HepG2 (cell line): ENCODE measurements around the gene NOTCH4. TPM values are rescaled to one million over a fixed set of nuclear protein-coding genes. Genes with fewer than 3 reads are reported as not detected.

Experiments
- ATAC-seq: fragments of 200-7000 bp; cut with Tn5 transposase; 3 replicates; pipeline ENCODE4 v1.9.1; 2020; ENCODE audit warnings: mild to moderate bottlenecking, moderate library complexity
- BruUV-seq: library from RNA; stranded (reverse); fragments of 400-500 nt; replicated peaks from 2 replicates; lab custom pipeline; 2021; lab: Mats Ljungman, UMichigan
- CTCF ChIA-PET: fragments of 300-600 bp; formaldehyde crosslinking; extraction: SDS; loops from one replicate; lab custom pipeline; 2021; ENCODE audit warnings: low total read pairs, inconsistent platforms, low intra/inter-chr PET ratio; lab: Yijun Ruan, JAX
- POLR2A ChIA-PET: fragments of 350-600 bp; sonication (Branson Sonifier 250); formaldehyde crosslinking; loops from one replicate; lab custom pipeline; 2020; ENCODE audit warnings: antibody characterized with exemption, inconsistent platforms; lab: Yijun Ruan, JAX
- DNase-seq: peaks from one replicate; pipeline ENCODE4 v3.0.0-alpha.2; 2015; ENCODE audit warnings: low spot score
- FAIRE-seq: peaks from 3 replicates; lab custom pipeline; 2011; peaks lifted over from hg19 to GRCh38; lab: Jason Lieb, UNC
- H2AFZ ChIP-seq: one replicate; pipeline ENCODE4 v1.6.1; 2011; ENCODE audit warnings: low read length, inconsistent platforms
- H3K27ac ChIP-seq: fragments of 300-600 bp; 3 replicates; pipeline ENCODE4 v1.8.0; 2011; ENCODE audit warnings: mixed run types, mild to moderate bottlenecking, mixed read lengths, low read length, inconsistent platforms; ENCODE audit not compliant: insufficient read depth; ENCODE audit errors: extremely low read length
- H3K27me3 ChIP-seq, 2 experiments: fragments of 200-600 bp in 1 of 2; 2 replicates in 1 of 2; 3 replicates in 1 of 2; pipeline versions ENCODE4 v1.6.0 to v1.8.0; 2011; ENCODE audit warnings: low read length in 2 of 2, mild to moderate bottlenecking in 2 of 2, moderate library complexity in 2 of 2, inconsistent platforms in 1 of 2; ENCODE audit not compliant: insufficient read depth in 2 of 2, control insufficient read depth in 1 of 2
- H3K36me3 ChIP-seq, 2 experiments: fragments of 200-600 bp in 1 of 2; replicated peaks in 1 of 2; 2 replicates in 1 of 2; 3 replicates in 1 of 2; pipeline versions ENCODE4 v1.5.1 to v1.8.0; 2011; ENCODE audit warnings: low read length in 2 of 2, inconsistent platforms in 1 of 2; ENCODE audit not compliant: insufficient read depth in 2 of 2, control insufficient read depth in 1 of 2
- H3K4me1 ChIP-seq: 2 replicates; pipeline ENCODE4 v1.5.1; 2012; ENCODE audit warnings: low read length, inconsistent platforms; ENCODE audit not compliant: insufficient read depth
- H3K4me2 ChIP-seq: 2 replicates; pipeline ENCODE4 v1.6.0; 2011; ENCODE audit warnings: low read depth, low read length, inconsistent platforms
- H3K4me3 ChIP-seq, 3 experiments: fragments of 200-600 bp in 1 of 3; sonication (generic), shearing (Covaris generic) in 1 of 3; replicated peaks in 1 of 3; 2 replicates each; pipeline ENCODE4 v1.5.1; 2011 to 2016; ENCODE audit warnings: low read length in 3 of 3, inconsistent platforms in 2 of 3, low read depth in 2 of 3, mild to moderate bottlenecking in 2 of 3, control low read depth in 1 of 3, mixed read lengths in 1 of 3; ENCODE audit not compliant: insufficient read depth in 1 of 3
- H3K79me2 ChIP-seq: one replicate; pipeline ENCODE4 v1.6.1; 2011; ENCODE audit warnings: low read length, inconsistent platforms; ENCODE audit not compliant: insufficient read depth
- H3K9ac ChIP-seq: 2 replicates; pipeline ENCODE4 v1.6.0; 2011; ENCODE audit warnings: mild to moderate bottlenecking, low read depth, low read length, inconsistent platforms; ENCODE audit not compliant: insufficient read depth
- H3K9me3 ChIP-seq: 2 replicates; pipeline ENCODE4 v1.5.1; 2012; ENCODE audit warnings: mild to moderate bottlenecking, low read length
- H4K20me1 ChIP-seq: 2 replicates; pipeline ENCODE4 v1.6.0; 2011; ENCODE audit warnings: inconsistent platforms, mild to moderate bottlenecking, low read length, moderate library complexity; ENCODE audit not compliant: insufficient read depth
- MAFG ChIP-seq: sonication (generic); formaldehyde crosslinking; IDR thresholded peaks from 2 replicates; pipeline ENCODE4 v1.5.1; 2020; ENCODE audit warnings: mild to moderate bottlenecking, missing genetic modification reagents
- MED8 ChIP-seq: sonication (generic); formaldehyde crosslinking; IDR thresholded peaks from 2 replicates; pipeline ENCODE4 v1.8.1; 2023; ENCODE audit warnings: mild to moderate bottlenecking, missing genetic modification reagents; ENCODE audit not compliant: insufficient replicate concordance
- ONECUT2 ChIP-seq: sonication (generic); formaldehyde crosslinking; IDR thresholded peaks from 2 replicates; pipeline ENCODE4 v1.4.0; 2020; ENCODE audit warnings: missing genetic modification reagents
- POLR2AphosphoS5 ChIP-seq: IDR thresholded peaks from 2 replicates; pipeline ENCODE4 v1.6.1; 2012; ENCODE audit warnings: low read depth, low read length
- SUZ12 ChIP-seq: fragments of 150-350 bp; IDR thresholded peaks from 2 replicates; pipeline ENCODE4 v1.6.1; 2014; ENCODE audit warnings: low read depth, low read length
- ZBTB25 ChIP-seq: IDR thresholded peaks from 2 replicates; pipeline ENCODE4 v1.6.1; 2018; ENCODE audit warnings: missing genetic modification reagents
- ZC3H13 ChIP-seq: sonication (generic); formaldehyde crosslinking; IDR thresholded peaks from 2 replicates; pipeline ENCODE4 v1.8.1; 2023; ENCODE audit warnings: mild to moderate bottlenecking, missing genetic modification reagents, moderate library complexity
- ZNF20 ChIP-seq: sonication (generic); formaldehyde crosslinking; IDR thresholded peaks from 2 replicates; pipeline ENCODE4 v1.4.0; 2020; ENCODE audit warnings: mild to moderate bottlenecking, moderate library complexity, missing genetic modification reagents
- ZNF383 ChIP-seq: sonication (generic); formaldehyde crosslinking; IDR thresholded peaks from 2 replicates; pipeline ENCODE4 v1.4.0; 2020; ENCODE audit warnings: missing genetic modification reagents, mild to moderate bottlenecking, borderline replicate concordance
- ZNF788 ChIP-seq: sonication (generic); formaldehyde crosslinking; IDR thresholded peaks from 2 replicates; pipeline ENCODE4 v1.5.0; 2020; ENCODE audit warnings: mild to moderate bottlenecking, missing genetic modification reagents, borderline replicate concordance
- WGBS: methylation state at CpG from one replicate; pipeline ENCODE4 v1.1.6; 2017; ENCODE audit warnings: low lambda C conversion rate; 5-methylcytosine and 5-hydroxymethylcytosine counted together
- in situ Hi-C: cut with HindIII; loops from 2 replicates; pipeline ENCODE4 v1.10.0; 2017; ENCODE audit warnings: low pct_unique_long_range_greater_than_20kb; ENCODE audit not compliant: extremely low pct_ligation_motif_present
- intact Hi-C: fragments of 100-400 bp; cut with micrococcal nuclease; formaldehyde crosslinking; loops from one replicate; pipeline ENCODE4 v1.10.0; 2022; ENCODE audit not compliant: unreplicated experiment
- polyA plus RNA-seq, 8 experiments: library from polyadenylated mRNA; depleted of rRNA in 3 of 8; stranded (reverse) in 7 of 8; unstranded in 1 of 8; fragments of >200 nt; fragmentation: Illumina TruSeq in 4 of 8; extraction: Trizol in 4 of 8; gene quantifications; 2 replicates each; pipeline versions ENCODE4 v1.2.1 to v1.2.3, GENCODE V29; 2011 to 2016; ENCODE audit warnings: low read depth in 4 of 8, missing spikeins in 1 of 8, mixed read lengths in 1 of 8; ENCODE audit not compliant: insufficient read depth in 1 of 8
- total RNA-seq, 5 experiments: library from RNA; depleted of rRNA; stranded (reverse); fragments of >200 nt; fragmentation: Illumina TruSeq; extraction: Trizol; gene quantifications; 2 replicates each; pipeline ENCODE4 v1.2.3, GENCODE V29; 2016; ENCODE audit warnings: low read depth in 1 of 5

NOTCH4 gene
- total and polyA plus RNA-seq, 2 of the 13 experiments (the other 11 are each of a cell fraction or from before 2014, with no cell fraction given): 0.51 to 0.83 TPM

- peaks cover 10% of the 10 kb centered on the region for H3K4me1 ChIP-seq
- no peak for TF ChIP-seq ZNF383 (CRISPR knock-in tag)
- no peak for TF ChIP-seq ZNF20
- no peak for TF ChIP-seq ONECUT2 (CRISPR knock-in tag)
- TF ChIP-seq POLR2AphosphoS5: peak; percentile 40
- TF ChIP-seq ZC3H13 (CRISPR knock-in tag): no peak
- no peak for TF ChIP-seq ZBTB25 (CRISPR knock-in tag)
- no peak for TF ChIP-seq MAFG (CRISPR knock-in tag)
- TF ChIP-seq SUZ12: no peak
- no peak for TF ChIP-seq MED8
- TF ChIP-seq ZNF788 (CRISPR knock-in tag): peak; percentile 41; the same call in 1 of the 2 replicates
- TF ChIP-seq, all 625 proteins: peak for 2
- ChIA-PET POLR2A (interaction anchor here (1.3 to 1.5 kb wide), 3 partner anchors 8 to 52 kb away, joined by 3 to 5 read pairs (median 3); partner anchors contain the start of gene AGPAT1), CTCF (no interaction called here)
- H3K27ac ChIP-seq: no peak overlapping the region
- H4K20me1 ChIP-seq: no peaks in the 10 kb centered on the region
- no peak overlapping the region for H3K9ac ChIP-seq
- H3K79me2 ChIP-seq: peaks cover 11% of the 10 kb centered on the region
- no peaks in the 10 kb centered on the region for H3K27me3 ChIP-seq
- in situ Hi-C loops (no loop called here), intact Hi-C loops (no loop called here)
- H3K36me3 ChIP-seq: peaks cover 18 to 52% of the 10 kb centered on the region in 2 experiments
- H2AFZ ChIP-seq: no peak overlapping the region
- H3K4me2 ChIP-seq: no peak overlapping the region
- no peak overlapping the region for H3K4me3 ChIP-seq
- no peaks in the 10 kb centered on the region for H3K9me3 ChIP-seq
- TSS peak; percentile 45 for BruUV-seq
- ATAC-seq (no peak), DNase-seq (no peak), FAIRE-seq (no peak)
- WGBS: 94% methylated on average over 2 of the region's 2 CpGs
These were observed 55.5 kb downstream of the NOTCH4 start for GRCh38 chr6:32168350-32168749.
